Omental fat pad (tissue), 4 donors: ENCODE results near the gene MN1. TPM values are rescaled to one million over a fixed set of nuclear protein-coding genes. Genes with fewer than 3 reads are reported as not detected.
A peak's percentile ranks its signal among the peaks of the same experiment; 100 is the strongest.

Experiments
- ATAC-seq: fragments of 150-250 bp; one replicate; pipeline ENCODE4 v1.9.1; 2016; ENCODE audit warnings: mild to moderate bottlenecking, moderate library complexity; ENCODE audit not compliant: low FRiP score
- DNase-seq: peaks from one replicate; pipeline ENCODE4 v3.0.0-alpha.2; 2019; ENCODE audit warnings: low spot score
- total RNA-seq, 4 donors: library from RNA; depleted of rRNA; stranded (reverse); fragments of >200 nt; gene quantifications; one replicate each; pipeline ENCODE4 v1.1.0, GENCODE V29; 2016
- TF ChIP-seq, protein P1 (sequence below), 3 donors: fragments of 450-650 bp; IDR thresholded peaks; one replicate each; pipeline ENCODE4 v1.5.1; 2016 to 2017; ENCODE audit warnings: antibody characterized with exemption in 3 of 3, mild to moderate bottlenecking in 3 of 3, moderate library complexity in 2 of 3

The MN1 gene
- total RNA-seq, 4 donors from 2014 or later = 4.8 to 16.5 (median 8.9) TPM

DNA sequence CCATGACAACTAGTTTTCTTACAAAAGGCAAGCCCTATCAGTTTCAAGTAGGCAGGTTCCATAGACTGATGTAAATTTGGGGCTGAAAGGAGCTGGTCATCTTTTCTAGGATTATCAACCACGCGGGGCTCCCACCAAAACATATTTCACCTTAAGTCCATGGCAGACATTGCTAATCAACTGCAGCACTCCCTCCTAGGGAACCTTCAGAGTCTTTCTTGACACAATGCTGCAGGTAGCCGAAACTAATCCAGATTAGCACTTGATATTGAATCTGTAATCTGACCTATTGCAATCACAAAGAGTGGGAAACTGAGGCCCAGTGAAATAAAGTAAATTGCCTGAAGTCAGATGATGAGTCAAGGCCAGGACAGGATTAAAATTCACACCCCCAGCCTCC is 32.5 kb downstream of the MN1 start:
- TF ChIP-seq, protein P1, sequence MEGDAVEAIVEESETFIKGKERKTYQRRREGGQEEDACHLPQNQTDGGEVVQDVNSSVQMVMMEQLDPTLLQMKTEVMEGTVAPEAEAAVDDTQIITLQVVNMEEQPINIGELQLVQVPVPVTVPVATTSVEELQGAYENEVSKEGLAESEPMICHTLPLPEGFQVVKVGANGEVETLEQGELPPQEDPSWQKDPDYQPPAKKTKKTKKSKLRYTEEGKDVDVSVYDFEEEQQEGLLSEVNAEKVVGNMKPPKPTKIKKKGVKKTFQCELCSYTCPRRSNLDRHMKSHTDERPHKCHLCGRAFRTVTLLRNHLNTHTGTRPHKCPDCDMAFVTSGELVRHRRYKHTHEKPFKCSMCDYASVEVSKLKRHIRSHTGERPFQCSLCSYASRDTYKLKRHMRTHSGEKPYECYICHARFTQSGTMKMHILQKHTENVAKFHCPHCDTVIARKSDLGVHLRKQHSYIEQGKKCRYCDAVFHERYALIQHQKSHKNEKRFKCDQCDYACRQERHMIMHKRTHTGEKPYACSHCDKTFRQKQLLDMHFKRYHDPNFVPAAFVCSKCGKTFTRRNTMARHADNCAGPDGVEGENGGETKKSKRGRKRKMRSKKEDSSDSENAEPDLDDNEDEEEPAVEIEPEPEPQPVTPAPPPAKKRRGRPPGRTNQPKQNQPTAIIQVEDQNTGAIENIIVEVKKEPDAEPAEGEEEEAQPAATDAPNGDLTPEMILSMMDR (IDR thresholded peaks at IDR 0.05) = no peak
- no peak for ATAC-seq
- DNase-seq = no peak

DNA sequence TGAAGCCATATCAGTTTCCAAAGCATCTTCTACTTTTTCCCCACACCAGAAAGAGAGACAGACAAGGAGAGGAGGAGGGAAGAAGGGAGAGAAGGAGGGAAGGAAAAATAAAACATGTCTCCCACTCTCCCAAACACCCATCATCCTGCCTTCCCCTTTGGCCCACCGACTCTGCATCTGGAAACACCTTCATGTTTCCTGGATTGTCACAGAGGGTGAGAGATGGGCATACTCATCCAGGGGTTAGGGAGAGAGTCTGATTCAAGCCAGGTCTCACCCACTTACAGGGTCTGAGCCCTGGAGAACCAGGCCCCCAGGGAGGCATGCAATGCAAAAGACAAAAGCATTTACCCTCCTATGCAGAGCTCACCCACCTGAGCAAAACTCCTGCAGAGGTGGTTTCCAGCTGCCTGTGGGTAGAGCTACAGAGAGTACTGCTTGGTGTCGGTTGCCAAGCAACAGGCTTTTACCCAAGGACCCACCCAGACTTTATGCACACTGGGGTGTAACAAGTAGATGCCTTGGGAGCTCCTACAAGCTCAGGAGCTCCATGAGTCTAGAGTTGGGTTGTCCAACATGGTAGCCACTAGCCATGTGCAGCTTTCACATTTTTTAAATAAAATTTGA is 33.4 kb downstream of the MN1 start:
- DNase-seq (no peak), ATAC-seq (no peak)
- TF ChIP-seq, protein P1 (IDR thresholded peaks at IDR 0.05) = no peak

DNA sequence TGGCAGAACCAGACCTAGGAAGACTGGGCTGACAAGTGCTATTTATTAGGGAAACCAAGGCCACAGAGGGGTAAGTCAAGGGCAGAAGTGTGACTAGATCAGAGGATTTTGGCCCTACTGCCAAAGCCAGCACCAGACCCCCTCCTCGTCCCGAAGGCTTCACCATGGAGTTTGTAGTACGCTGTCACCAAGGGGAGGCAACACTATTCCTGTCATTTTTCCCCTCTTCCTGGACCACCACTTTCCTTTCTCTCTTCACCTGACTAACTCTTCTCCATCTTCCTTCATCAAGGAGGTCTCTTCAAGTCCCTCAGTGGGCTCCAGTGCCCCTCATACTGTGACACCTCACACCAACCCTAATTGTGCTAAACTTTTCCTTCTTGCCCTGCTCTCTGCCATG is 34.9 kb downstream of the MN1 start:
- TF ChIP-seq, protein P1 (IDR thresholded peaks at IDR 0.05) = no peak
- DNase-seq (no peak), ATAC-seq (no peak)

DNA sequence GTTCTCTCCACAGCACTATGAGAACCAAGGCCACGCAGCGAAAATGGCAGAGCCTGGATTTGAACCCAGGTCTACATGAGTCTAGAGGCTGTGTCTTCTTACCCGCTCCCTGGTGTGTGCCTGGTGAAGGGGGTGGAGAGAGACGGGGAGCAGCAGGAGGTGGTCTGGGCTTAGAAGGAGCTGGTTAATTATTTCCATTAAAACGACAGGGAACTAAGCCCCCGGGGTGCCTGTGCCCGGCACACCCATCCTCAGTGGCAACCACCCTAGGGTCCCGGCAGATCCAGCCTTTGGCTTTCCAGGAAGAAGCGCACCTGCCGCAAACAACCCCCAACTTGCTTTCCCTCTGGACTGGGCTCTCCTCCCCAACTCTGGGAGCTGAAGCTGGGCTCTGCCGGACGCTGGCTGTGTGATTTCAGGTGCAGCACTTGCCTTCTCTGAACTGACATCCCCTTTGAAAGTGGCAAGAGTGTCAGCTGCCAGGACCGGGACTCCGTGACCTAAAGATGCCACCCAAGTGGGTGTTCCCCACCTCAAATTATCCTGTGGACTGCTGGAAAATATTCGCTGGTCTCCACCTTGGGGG is 35.8 kb downstream of the MN1 start:
- TF ChIP-seq, protein P1 (IDR thresholded peaks at IDR 0.05) = no peak
- ATAC-seq (peak; percentile 26), DNase-seq (no peak)

DNA sequence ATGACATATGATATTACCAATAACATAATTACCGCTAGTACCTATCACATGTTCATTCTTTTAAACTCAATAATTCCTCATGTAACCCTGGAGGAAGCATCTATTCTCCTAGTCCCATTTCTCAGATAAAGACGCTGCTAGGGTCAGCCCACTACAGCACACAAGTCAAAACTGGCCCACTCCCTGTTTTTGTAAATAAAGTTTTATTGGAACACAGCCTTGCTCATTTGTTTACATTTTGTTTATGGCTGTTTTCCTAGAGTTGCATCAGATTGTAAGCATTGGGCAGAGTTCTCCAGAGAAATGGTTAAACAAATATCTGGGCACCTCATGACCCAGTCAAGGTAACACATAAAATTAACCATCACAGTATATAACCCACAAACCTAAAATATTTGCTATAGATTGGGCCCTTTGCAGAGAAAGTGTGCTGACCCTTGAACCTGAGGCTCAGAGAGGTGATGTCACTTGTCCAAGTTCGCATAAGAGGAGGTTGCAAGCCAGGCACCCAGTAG is 36.8 kb downstream of the MN1 start:
- DNase-seq = no peak
- ATAC-seq = no peak
- TF ChIP-seq, protein P1 (IDR thresholded peaks at IDR 0.05) = no peak

DNA sequence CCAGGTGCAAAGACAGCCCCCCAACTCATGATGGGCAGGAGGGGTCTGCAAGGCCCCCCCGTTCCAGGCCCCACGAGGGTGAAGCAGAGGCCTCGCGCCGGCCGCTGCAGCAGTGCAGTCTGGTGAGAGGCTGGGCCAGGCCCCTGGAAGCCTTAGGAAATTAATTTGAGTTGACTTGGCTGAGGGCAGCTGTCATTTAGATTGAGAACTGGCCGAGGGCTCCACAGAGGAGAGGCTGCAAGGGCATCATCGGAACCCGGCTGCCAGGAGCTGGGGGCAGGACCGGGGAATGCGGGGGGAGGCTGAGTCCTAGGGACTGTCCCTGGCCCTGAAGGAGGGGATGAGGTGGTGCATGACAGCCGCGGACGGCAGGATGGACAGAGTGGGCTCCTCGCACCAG is 39.9 kb downstream of the MN1 start:
- DNase-seq (no peak), ATAC-seq (no peak)
- TF ChIP-seq, protein P1 (IDR thresholded peaks at IDR 0.05) = no peak

DNA sequence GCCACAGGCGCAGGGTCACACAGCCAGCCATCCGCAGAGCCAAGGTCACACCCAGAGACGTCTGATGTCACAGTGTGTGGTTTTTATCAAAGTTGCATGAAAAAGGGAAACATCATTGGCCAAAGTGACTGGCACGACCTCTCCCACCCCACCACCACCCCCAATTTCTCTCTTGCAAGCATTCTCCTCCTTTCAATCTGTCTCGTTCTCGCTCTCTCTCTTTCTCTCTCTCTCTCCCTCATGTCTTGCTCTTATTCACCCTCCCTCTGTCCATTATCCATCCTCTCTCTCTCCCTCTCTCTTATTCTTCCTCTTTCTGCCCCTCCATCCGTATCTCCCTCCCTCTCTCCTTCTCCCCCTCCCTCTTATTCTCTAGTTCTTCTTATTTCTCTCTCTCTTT is 40.6 kb downstream of the MN1 start:
- ATAC-seq (no peak), DNase-seq (no peak)
- TF ChIP-seq, protein P1 (IDR thresholded peaks at IDR 0.05) = no peak
